Activated CD8-positive, alpha-beta T cell treated with anti-CD3 and anti-CD28 coated beads for 36 hours (primary cell): Measurements from ENCODE around the gene USP53. TPM values are rescaled to one million over a fixed set of nuclear protein-coding genes. Genes with fewer than 3 reads are reported as not detected.
A peak's percentile ranks its signal among the peaks of the same experiment; 100 is the strongest.

Experiments
- ATAC-seq: fragments of 200-7000 bp; cut with Tn5 transposase; one replicate; pipeline ENCODE4 v1.10.0; 2021; ENCODE audit warnings: mild to moderate bottlenecking, moderate library complexity
- CTCF ChIA-PET: fragments of 350-600 bp; sonication (Branson Sonifier 250); formaldehyde crosslinking; loops from one replicate; lab custom pipeline; 2021; ENCODE audit warnings: antibody characterized with exemption; lab: Charles Lee
- POLR2A ChIA-PET: fragments of 350-600 bp; sonication (Branson Sonifier 250); formaldehyde crosslinking; loops from one replicate; lab custom pipeline; 2021; ENCODE audit warnings: antibody characterized with exemption; lab: Charles Lee
- DNase-seq: peaks from one replicate; pipeline ENCODE4 v3.0.0-alpha.2; 2020
- H3K27ac Mint-ChIP-seq: one replicate; pipeline ENCODE4 v1.8.0; 2021; ENCODE audit warnings: mild to moderate bottlenecking, mixed read lengths
- H3K27me3 Mint-ChIP-seq: one replicate; pipeline ENCODE4 v1.8.0; 2021; ENCODE audit warnings: mixed read lengths
- H3K36me3 Mint-ChIP-seq: one replicate; pipeline ENCODE4 v1.8.0; 2021; ENCODE audit warnings: low read depth, mixed read lengths
- H3K4me1 Mint-ChIP-seq: one replicate; pipeline ENCODE4 v1.8.0; 2021; ENCODE audit warnings: low read depth, mixed read lengths
- H3K4me3 Mint-ChIP-seq: one replicate; pipeline ENCODE4 v1.8.0; 2021; ENCODE audit warnings: mild to moderate bottlenecking, moderate library complexity, mixed read lengths
- H3K9me3 Mint-ChIP-seq: one replicate; pipeline ENCODE4 v1.8.0; 2021; ENCODE audit warnings: mixed read lengths
- CTCF ChIP-seq: fragments of 200-600 bp; IDR thresholded peaks from one replicate; pipeline ENCODE4 v1.8.0; 2022; ENCODE audit warnings: antibody characterized with exemption, mild to moderate bottlenecking
- intact Hi-C: fragments of 100-400 bp; cut with micrococcal nuclease; formaldehyde crosslinking; loops from one replicate; pipeline ENCODE4 v1.10.0; 2022
- total RNA-seq, 2 experiments: library from RNA; stranded (reverse); gene quantifications; one replicate each; pipeline ENCODE4 v1.2.3, GENCODE V29; 2021

Gene USP53
- total RNA-seq, 2 experiments from 2014 or later: 14.4 to 15.8 TPM

- ChIA-PET CTCF (no interaction called here), POLR2A (interaction anchor here (0.7 kb wide), 1 partner anchor 81 kb away, joined by 3 read pairs; no protein-coding TSS in a partner anchor)
- Mint-ChIP-seq H3K9me3 (peaks cover 4% of the 10 kb centered on the region), H3K4me3 (no peak overlapping the region), H3K27ac (peak overlapping the region; percentile 17), H3K27me3 (no peaks in the 10 kb centered on the region), H3K4me1 (peaks cover 31% of the 10 kb centered on the region), H3K36me3 (peaks cover 34% of the 10 kb centered on the region)
- DNase-seq (no peak), ATAC-seq (no peak)
- TF ChIP-seq CTCF: no peak
- intact Hi-C loops: no loop called here
Measured at GRCh38 chr4:119218093-119218492, 5.6 kb downstream of the USP53 start.

GRCh38 chr4:119221412-119221811, 8.9 kb downstream of the USP53 start:
- TF ChIP-seq CTCF: no peak
- H3K36me3 Mint-ChIP-seq: peaks cover 53% of the 10 kb centered on the region
- ChIA-PET POLR2A (interaction anchor here (1.3 to 2.4 kb wide), 2 partner anchors 8 to 11 kb away, joined by 4 to 14 read pairs; partner anchors contain the start of gene USP53), CTCF (interaction anchor here (0.8 kb wide), 1 partner anchor 16 kb away, joined by 3 read pairs; no protein-coding TSS in a partner anchor)
- H3K27ac Mint-ChIP-seq: no peak overlapping the region
- intact Hi-C loops: no loop called here
- no peaks in the 10 kb centered on the region for H3K27me3 Mint-ChIP-seq
- H3K4me1 Mint-ChIP-seq: peaks cover 42% of the 10 kb centered on the region
- no peak for ATAC-seq
- no peak overlapping the region for H3K4me3 Mint-ChIP-seq
- DNase-seq: no peak
- peaks cover 5% of the 10 kb centered on the region for H3K9me3 Mint-ChIP-seq

GRCh38 chr4:119227690-119228089, 15.2 kb downstream of the USP53 start:
- Mint-ChIP-seq H3K36me3 (peaks cover 42% of the 10 kb centered on the region), H3K9me3 (peaks cover 1% of the 10 kb centered on the region), H3K27ac (peak overlapping the region; percentile 76), H3K4me1 (peaks cover 61% of the 10 kb centered on the region), H3K4me3 (no peak overlapping the region), H3K27me3 (no peaks in the 10 kb centered on the region)
- DNase-seq: no peak
- CTCF ChIA-PET: interaction anchor here (0.9 to 1.8 kb wide), 2 partner anchors 10 to 14 kb away, joined by 3 to 7 read pairs; no protein-coding TSS in a partner anchor
- TF ChIP-seq CTCF: no peak
- ATAC-seq: no peak
- POLR2A ChIA-PET: interaction anchor here (1.7 to 4.0 kb wide), 2 partner anchors 13 to 15 kb away, joined by 7 to 18 read pairs; partner anchors contain the start of gene USP53
- intact Hi-C loops: no loop called here

- CTCF ChIA-PET: interaction anchor here (1.1 kb wide), 1 partner anchor 187 kb away, joined by 3 read pairs; no protein-coding TSS in a partner anchor
- POLR2A ChIA-PET: interaction anchor here (4.0 kb wide), 1 partner anchor 16 kb away, joined by 18 read pairs; the partner anchor contains the start of gene USP53
- Mint-ChIP-seq H3K27me3 (no peaks in the 10 kb centered on the region), H3K9me3 (peaks cover 1% of the 10 kb centered on the region), H3K36me3 (peaks cover 38% of the 10 kb centered on the region), H3K4me1 (peaks cover 62% of the 10 kb centered on the region), H3K4me3 (no peak overlapping the region), H3K27ac (peak overlapping the region; percentile 76)
- intact Hi-C loops: no loop called here
- no peak for TF ChIP-seq CTCF
- ATAC-seq (no peak), DNase-seq (peak; percentile 18)
Measured at GRCh38 chr4:119228406-119228805, 15.9 kb downstream of the USP53 start.

- TF ChIP-seq CTCF: no peak
- Mint-ChIP-seq H3K4me1 (peaks cover 64% of the 10 kb centered on the region), H3K27ac (peak overlapping the region; percentile 27), H3K36me3 (peaks cover 28% of the 10 kb centered on the region), H3K9me3 (peaks cover 1% of the 10 kb centered on the region), H3K27me3 (no peaks in the 10 kb centered on the region), H3K4me3 (no peak overlapping the region)
- ChIA-PET POLR2A (interaction anchor here (1.7 kb wide), 1 partner anchor 21 kb away, joined by 5 read pairs; no protein-coding TSS in a partner anchor), CTCF (no interaction called here)
- ATAC-seq (no peak), DNase-seq (no peak)
- intact Hi-C loops: no loop called here
Measured at GRCh38 chr4:119229908-119230687, 17.6 kb downstream of the USP53 start.
